ENCODE measurements around the gene AGBL1. TPM values are rescaled to one million over a fixed set of nuclear protein-coding genes. Genes with fewer than 3 reads are reported as not detected.

The AGBL1 gene
- total RNA-seq, 1 donor from 2014 or later, result 0.76 TPM

DNA sequence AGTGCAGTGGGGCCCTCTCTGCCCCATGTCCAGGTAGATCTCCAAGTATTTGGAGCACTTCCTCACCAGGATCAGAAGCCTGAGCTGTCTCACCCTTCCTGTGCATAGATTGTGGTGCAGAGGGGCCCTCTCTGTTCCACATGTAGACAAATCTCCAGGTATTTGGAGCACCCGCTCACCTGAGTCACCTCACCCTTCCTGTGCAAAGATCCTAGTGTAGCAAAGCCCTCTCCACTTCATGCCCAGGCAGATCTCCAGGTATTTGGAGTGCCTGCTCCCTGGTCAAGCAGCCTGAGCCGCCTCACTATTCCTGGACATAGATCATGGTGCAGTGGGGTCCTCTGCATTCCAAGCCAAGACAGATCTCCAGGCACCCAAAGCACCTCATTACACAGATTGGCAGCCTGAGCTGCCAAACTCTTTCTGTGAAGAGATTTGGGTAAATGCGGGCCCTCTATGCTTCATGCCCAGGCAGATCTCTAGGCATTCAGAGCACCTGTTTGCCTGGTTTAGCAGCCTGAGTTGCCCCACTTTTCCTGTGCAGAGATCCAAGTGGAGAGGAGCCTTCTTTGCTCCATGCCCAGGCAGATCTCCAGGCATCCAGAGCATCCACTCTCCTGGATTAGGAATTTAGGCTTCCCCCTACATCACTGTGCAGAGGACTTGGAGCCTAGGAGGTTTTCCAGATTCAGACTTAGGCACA lies 249.8 kb downstream of the AGBL1 start:
- Mint-ChIP-seq H3K9me3 (ENCODE audit: unreplicated experiment) (no peaks in the 10 kb centered on the region), H3K4me3 (ENCODE audit: unreplicated experiment) (no peak overlapping the region), H3K27me3 (ENCODE audit: unreplicated experiment) (no peaks in the 10 kb centered on the region), H3K4me1 (ENCODE audit: low read depth, unreplicated experiment) (no peaks in the 10 kb centered on the region), H3K36me3 (ENCODE audit: unreplicated experiment) (peaks cover 12% of the 10 kb centered on the region), H3K27ac (ENCODE audit: unreplicated experiment) (no peak overlapping the region)
- no peak for DNase-seq
- TF ChIP-seq, protein P1, sequence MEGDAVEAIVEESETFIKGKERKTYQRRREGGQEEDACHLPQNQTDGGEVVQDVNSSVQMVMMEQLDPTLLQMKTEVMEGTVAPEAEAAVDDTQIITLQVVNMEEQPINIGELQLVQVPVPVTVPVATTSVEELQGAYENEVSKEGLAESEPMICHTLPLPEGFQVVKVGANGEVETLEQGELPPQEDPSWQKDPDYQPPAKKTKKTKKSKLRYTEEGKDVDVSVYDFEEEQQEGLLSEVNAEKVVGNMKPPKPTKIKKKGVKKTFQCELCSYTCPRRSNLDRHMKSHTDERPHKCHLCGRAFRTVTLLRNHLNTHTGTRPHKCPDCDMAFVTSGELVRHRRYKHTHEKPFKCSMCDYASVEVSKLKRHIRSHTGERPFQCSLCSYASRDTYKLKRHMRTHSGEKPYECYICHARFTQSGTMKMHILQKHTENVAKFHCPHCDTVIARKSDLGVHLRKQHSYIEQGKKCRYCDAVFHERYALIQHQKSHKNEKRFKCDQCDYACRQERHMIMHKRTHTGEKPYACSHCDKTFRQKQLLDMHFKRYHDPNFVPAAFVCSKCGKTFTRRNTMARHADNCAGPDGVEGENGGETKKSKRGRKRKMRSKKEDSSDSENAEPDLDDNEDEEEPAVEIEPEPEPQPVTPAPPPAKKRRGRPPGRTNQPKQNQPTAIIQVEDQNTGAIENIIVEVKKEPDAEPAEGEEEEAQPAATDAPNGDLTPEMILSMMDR (IDR thresholded peaks at IDR 0.05; ENCODE audit: partially characterized antibody, unreplicated experiment), result no peak

DNA sequence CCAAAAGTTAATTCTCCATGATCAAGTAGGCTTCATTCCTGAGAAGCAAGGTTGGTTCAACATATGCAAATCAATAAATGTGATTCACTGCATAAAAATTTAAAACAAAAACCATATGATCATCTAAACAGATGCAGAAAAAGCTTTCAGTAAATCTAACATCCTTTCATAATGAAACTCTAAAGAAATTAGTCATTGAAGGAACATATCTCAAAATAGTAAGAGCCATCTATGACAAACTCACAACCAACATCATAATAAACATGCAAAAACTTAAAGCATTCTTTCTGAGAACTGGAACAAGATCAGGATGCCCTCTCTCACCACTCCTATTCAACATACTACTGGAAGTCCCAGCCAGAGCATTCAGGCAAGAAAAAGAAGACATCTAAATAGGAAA lies 254.1 kb downstream of the AGBL1 start:
- TF ChIP-seq, protein P1 (IDR thresholded peaks at IDR 0.05; ENCODE audit: partially characterized antibody, unreplicated experiment), result no peak
- Mint-ChIP-seq H3K4me3 (ENCODE audit: unreplicated experiment) (no peak overlapping the region), H3K36me3 (ENCODE audit: unreplicated experiment) (peaks cover 12% of the 10 kb centered on the region), H3K4me1 (ENCODE audit: low read depth, unreplicated experiment) (no peaks in the 10 kb centered on the region), H3K27ac (ENCODE audit: unreplicated experiment) (no peak overlapping the region), H3K27me3 (ENCODE audit: unreplicated experiment) (no peaks in the 10 kb centered on the region), H3K9me3 (ENCODE audit: unreplicated experiment) (no peaks in the 10 kb centered on the region)
- DNase-seq, result no peak

DNA sequence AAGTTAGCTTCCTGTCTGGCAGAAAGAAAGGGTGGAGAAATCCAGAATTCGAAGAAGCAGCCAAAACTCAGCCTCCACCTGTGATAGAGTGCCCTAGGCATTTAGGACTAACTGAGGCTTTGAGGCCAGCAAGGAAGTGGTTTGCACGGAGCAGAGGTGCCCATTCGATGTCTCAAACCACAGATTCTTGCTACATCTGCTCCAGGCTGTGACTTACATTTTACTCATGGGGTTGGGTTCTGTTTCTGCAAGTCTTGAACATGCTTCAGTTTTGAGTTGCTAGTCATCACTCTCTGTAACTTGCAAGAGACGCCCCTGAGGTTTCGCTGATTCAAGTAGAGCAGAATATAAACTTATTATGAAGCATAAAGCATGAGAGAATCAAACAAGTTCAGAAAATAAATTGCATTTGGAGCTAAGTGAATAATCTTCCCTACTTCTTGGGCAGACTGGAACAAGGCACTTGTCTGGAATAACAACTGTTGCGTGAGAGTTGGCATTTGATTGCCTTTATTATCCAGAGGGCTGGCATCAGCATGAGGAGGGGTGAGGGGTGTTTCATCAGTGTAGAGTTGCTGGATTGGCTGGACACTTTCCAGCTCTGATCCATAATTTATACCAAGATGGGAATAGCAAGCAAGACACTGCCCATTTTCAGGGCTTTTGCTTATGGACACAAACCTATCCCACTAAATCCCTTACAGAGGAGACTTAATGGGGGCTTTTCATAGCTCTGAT lies 256.5 kb downstream of the AGBL1 start:
- peaks cover 4% of the 10 kb centered on the region for H3K36me3 Mint-ChIP-seq (ENCODE audit: unreplicated experiment)
- H3K4me1 Mint-ChIP-seq (ENCODE audit: low read depth, unreplicated experiment), result no peaks in the 10 kb centered on the region
- no peaks in the 10 kb centered on the region for H3K27me3 Mint-ChIP-seq (ENCODE audit: unreplicated experiment)
- H3K27ac Mint-ChIP-seq (ENCODE audit: unreplicated experiment), result no peak overlapping the region
- H3K9me3 Mint-ChIP-seq (ENCODE audit: unreplicated experiment), result no peaks in the 10 kb centered on the region
- TF ChIP-seq, protein P1 (IDR thresholded peaks at IDR 0.05; ENCODE audit: partially characterized antibody, unreplicated experiment), result no peak
- no peak overlapping the region for H3K4me3 Mint-ChIP-seq (ENCODE audit: unreplicated experiment)
- DNase-seq, result no peak

DNA sequence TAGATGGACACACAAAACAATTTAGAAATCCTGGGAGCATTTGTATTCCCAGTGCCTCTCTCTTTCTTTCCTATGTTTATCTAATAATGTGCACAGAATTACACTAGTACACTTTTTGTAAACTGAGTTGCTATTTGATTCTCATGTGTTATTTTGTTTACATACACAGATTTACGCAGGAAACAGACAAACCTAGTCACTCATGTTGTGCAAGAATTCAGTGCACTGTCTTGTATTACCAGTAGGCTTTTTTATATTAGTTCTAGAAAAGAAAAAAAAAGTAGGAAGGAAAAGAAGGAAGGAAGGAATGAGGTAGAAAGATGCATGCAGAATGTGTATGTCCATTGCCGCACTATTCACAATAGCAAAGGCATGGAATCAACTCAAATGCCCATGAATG lies 257.4 kb downstream of the AGBL1 start:
- no peaks in the 10 kb centered on the region for H3K27me3 Mint-ChIP-seq (ENCODE audit: unreplicated experiment)
- no peak for DNase-seq
- H3K9me3 Mint-ChIP-seq (ENCODE audit: unreplicated experiment), result no peaks in the 10 kb centered on the region
- no peak overlapping the region for H3K4me3 Mint-ChIP-seq (ENCODE audit: unreplicated experiment)
- no peaks in the 10 kb centered on the region for H3K36me3 Mint-ChIP-seq (ENCODE audit: unreplicated experiment)
- H3K4me1 Mint-ChIP-seq (ENCODE audit: low read depth, unreplicated experiment), result no peaks in the 10 kb centered on the region
- TF ChIP-seq, protein P1 (IDR thresholded peaks at IDR 0.05; ENCODE audit: partially characterized antibody, unreplicated experiment), result no peak
- no peak overlapping the region for H3K27ac Mint-ChIP-seq (ENCODE audit: unreplicated experiment)

DNA sequence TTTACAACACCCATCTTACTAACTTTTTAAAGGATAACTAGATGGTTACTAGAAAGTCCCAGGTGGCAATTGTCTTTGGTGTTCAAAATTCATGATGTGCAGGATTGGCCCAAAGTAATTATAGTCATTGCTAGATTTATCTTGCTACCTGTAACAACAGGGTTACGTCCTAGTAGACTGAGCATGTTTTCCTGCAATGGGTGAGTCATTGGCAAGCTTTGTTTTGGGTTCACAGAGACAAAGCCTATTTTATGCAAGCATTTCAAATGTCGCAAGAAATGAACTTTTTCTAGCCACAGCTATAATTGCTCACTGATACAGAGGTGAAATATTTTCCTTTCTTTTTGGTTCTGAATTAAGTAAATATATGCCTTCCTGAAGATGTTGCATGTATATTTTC lies 267.6 kb downstream of the AGBL1 start:
- H3K9me3 Mint-ChIP-seq (ENCODE audit: unreplicated experiment), result no peaks in the 10 kb centered on the region
- no peak overlapping the region for H3K4me3 Mint-ChIP-seq (ENCODE audit: unreplicated experiment)
- no peaks in the 10 kb centered on the region for H3K4me1 Mint-ChIP-seq (ENCODE audit: low read depth, unreplicated experiment)
- no peak overlapping the region for H3K27ac Mint-ChIP-seq (ENCODE audit: unreplicated experiment)
- H3K27me3 Mint-ChIP-seq (ENCODE audit: unreplicated experiment), result no peaks in the 10 kb centered on the region
- DNase-seq, result no peak
- TF ChIP-seq, protein P1 (IDR thresholded peaks at IDR 0.05; ENCODE audit: partially characterized antibody, unreplicated experiment), result no peak
- H3K36me3 Mint-ChIP-seq (ENCODE audit: unreplicated experiment), result no peaks in the 10 kb centered on the region
